Uterus (tissue), 2 donors: ENCODE data around the gene NAA15.

ENCODE experiments used
- POLR2A ChIP-seq, 2 donors: fragments of 450-650 bp; IDR thresholded peaks; one replicate each; pipeline ENCODE4 v1.6.1; 2016; ENCODE audit warnings: antibody characterized with exemption in 2 of 2, mild to moderate bottlenecking in 1 of 2, moderate library complexity in 1 of 2
- TF ChIP-seq, protein P1 (sequence below), 4 experiments: fragments of 200-600 bp in 2 of 4; fragments of 450-650 bp in 2 of 4; sonication (generic) in 2 of 4; IDR thresholded peaks; one replicate each; pipeline ENCODE4 v1.5.1; 2016 to 2019; ENCODE audit warnings: antibody characterized with exemption in 4 of 4, mild to moderate bottlenecking in 2 of 4, moderate library complexity in 1 of 4

DNA sequence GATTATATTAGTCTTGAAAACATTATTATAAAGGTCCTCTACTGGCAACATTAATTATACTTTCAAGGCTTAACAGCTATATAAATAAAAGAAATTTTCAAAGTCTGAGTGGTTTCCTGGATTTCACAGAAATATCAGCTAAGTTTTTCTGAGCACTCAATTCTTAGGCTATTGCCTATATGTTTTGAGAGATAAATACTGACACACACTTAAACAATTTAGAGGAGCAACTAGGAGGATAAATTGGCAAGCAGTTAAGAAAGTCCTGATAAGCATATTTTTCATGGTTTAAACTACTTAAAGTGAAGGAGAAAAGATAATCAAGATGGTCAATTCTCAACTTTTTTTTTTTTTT is 18.6 kb upstream of the NAA15 start:
- TF ChIP-seq, protein P1, sequence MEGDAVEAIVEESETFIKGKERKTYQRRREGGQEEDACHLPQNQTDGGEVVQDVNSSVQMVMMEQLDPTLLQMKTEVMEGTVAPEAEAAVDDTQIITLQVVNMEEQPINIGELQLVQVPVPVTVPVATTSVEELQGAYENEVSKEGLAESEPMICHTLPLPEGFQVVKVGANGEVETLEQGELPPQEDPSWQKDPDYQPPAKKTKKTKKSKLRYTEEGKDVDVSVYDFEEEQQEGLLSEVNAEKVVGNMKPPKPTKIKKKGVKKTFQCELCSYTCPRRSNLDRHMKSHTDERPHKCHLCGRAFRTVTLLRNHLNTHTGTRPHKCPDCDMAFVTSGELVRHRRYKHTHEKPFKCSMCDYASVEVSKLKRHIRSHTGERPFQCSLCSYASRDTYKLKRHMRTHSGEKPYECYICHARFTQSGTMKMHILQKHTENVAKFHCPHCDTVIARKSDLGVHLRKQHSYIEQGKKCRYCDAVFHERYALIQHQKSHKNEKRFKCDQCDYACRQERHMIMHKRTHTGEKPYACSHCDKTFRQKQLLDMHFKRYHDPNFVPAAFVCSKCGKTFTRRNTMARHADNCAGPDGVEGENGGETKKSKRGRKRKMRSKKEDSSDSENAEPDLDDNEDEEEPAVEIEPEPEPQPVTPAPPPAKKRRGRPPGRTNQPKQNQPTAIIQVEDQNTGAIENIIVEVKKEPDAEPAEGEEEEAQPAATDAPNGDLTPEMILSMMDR (IDR thresholded peaks at IDR 0.05), result no peak
- TF ChIP-seq POLR2A (IDR thresholded peaks at IDR 0.05), result no peak
